ENCODE results near the gene MAN1A2.

- no peak for TF ChIP-seq CTCF (IDR thresholded peaks at IDR 0.05)
- no peak for TF ChIP-seq POLR2A (IDR thresholded peaks at IDR 0.05)
Observed at GRCh38 chr1:117416004-117416403, 48.8 kb downstream of the MAN1A2 start.
